Measurements from ENCODE around the gene GDF15.
"Not testable (repeated sequence)": the region's sequence is repeated elsewhere in the genome, so short reads cannot be mapped to it uniquely, and the experiment has no call there.

Gene GDF15

GRCh38 chr19:18380843-18381242 is 5.1 kb upstream of the GDF15 start:
- no peaks in the 10 kb centered on the region for H3K4me1 ChIP-seq (ENCODE audit: control insufficient read depth, insufficient read depth, low read length, poor library complexity, severe bottlenecking)
- DNase-seq = no peak
- H3K27ac ChIP-seq (ENCODE audit: insufficient read depth, low read length, poor library complexity, severe bottlenecking) = no peak overlapping the region
- peaks cover 5% of the 10 kb centered on the region for H3K27me3 ChIP-seq (replicated peaks; ENCODE audit: control insufficient read depth, insufficient read depth, low read length, poor library complexity, severe bottlenecking)
- no peaks in the 10 kb centered on the region for H3K36me3 ChIP-seq (ENCODE audit: control insufficient read depth, insufficient read depth, low read length)
- no peaks in the 10 kb centered on the region for H3K9me3 ChIP-seq (ENCODE audit: control insufficient read depth, low read length)
- no peak overlapping the region for H3K4me3 ChIP-seq (ENCODE audit: insufficient read depth, low read depth, low read length, poor library complexity, severe bottlenecking)

GRCh38 chr19:18383622-18384021 is 2.3 kb upstream of the GDF15 start:
- DNase-seq; H3K4me1 ChIP-seq (ENCODE audit: control insufficient read depth, insufficient read depth, low read length, poor library complexity, severe bottlenecking); H3K4me3 ChIP-seq (ENCODE audit: insufficient read depth, low read depth, low read length, poor library complexity, severe bottlenecking); H3K27ac ChIP-seq (ENCODE audit: insufficient read depth, low read length, poor library complexity, severe bottlenecking); H3K36me3 ChIP-seq (ENCODE audit: control insufficient read depth, insufficient read depth, low read length); H3K9me3 ChIP-seq (ENCODE audit: control insufficient read depth, low read length): not testable (repeated sequence)
- H3K27me3 ChIP-seq (replicated peaks; ENCODE audit: control insufficient read depth, insufficient read depth, low read length, poor library complexity, severe bottlenecking) = peaks cover 14% of the 10 kb centered on the region

- H3K9me3 ChIP-seq (ENCODE audit: control insufficient read depth, low read length) = no peaks in the 10 kb centered on the region
- no peak overlapping the region for H3K4me3 ChIP-seq (ENCODE audit: insufficient read depth, low read depth, low read length, poor library complexity, severe bottlenecking)
- H3K27ac ChIP-seq (ENCODE audit: insufficient read depth, low read length, poor library complexity, severe bottlenecking) = no peak overlapping the region
- peaks cover 9% of the 10 kb centered on the region for H3K4me1 ChIP-seq (ENCODE audit: control insufficient read depth, insufficient read depth, low read length, poor library complexity, severe bottlenecking)
- DNase-seq = no peak
- H3K36me3 ChIP-seq (ENCODE audit: control insufficient read depth, insufficient read depth, low read length) = no peaks in the 10 kb centered on the region
- H3K27me3 ChIP-seq (replicated peaks; ENCODE audit: control insufficient read depth, insufficient read depth, low read length, poor library complexity, severe bottlenecking) = peaks cover 14% of the 10 kb centered on the region
Observed at GRCh38 chr19:18384775-18385174, 1.2 kb upstream of the GDF15 start.

- H3K4me3 ChIP-seq (ENCODE audit: insufficient read depth, low read depth, low read length, poor library complexity, severe bottlenecking) = no peak overlapping the region
- no peaks in the 10 kb centered on the region for H3K9me3 ChIP-seq (ENCODE audit: control insufficient read depth, low read length)
- H3K36me3 ChIP-seq (ENCODE audit: control insufficient read depth, insufficient read depth, low read length) = no peaks in the 10 kb centered on the region
- peaks cover 14% of the 10 kb centered on the region for H3K27me3 ChIP-seq (replicated peaks; ENCODE audit: control insufficient read depth, insufficient read depth, low read length, poor library complexity, severe bottlenecking)
- H3K27ac ChIP-seq (ENCODE audit: insufficient read depth, low read length, poor library complexity, severe bottlenecking) = no peak overlapping the region
- DNase-seq = no peak
- peaks cover 9% of the 10 kb centered on the region for H3K4me1 ChIP-seq (ENCODE audit: control insufficient read depth, insufficient read depth, low read length, poor library complexity, severe bottlenecking)
Observed at GRCh38 chr19:18385359-18385674, 641 bp upstream of the GDF15 start.

GRCh38 chr19:18386543-18387271 is 749 bp downstream of the GDF15 start:
- Histone ChIP-seq H3K36me3 (ENCODE audit: control insufficient read depth, insufficient read depth, low read length) (no peaks in the 10 kb centered on the region), H3K27ac (ENCODE audit: insufficient read depth, low read length, poor library complexity, severe bottlenecking) (no peak overlapping the region), H3K9me3 (ENCODE audit: control insufficient read depth, low read length) (no peaks in the 10 kb centered on the region), H3K4me1 (ENCODE audit: control insufficient read depth, insufficient read depth, low read length, poor library complexity, severe bottlenecking) (peaks cover 9% of the 10 kb centered on the region), H3K27me3 (replicated peaks; ENCODE audit: control insufficient read depth, insufficient read depth, low read length, poor library complexity, severe bottlenecking) (peaks cover 14% of the 10 kb centered on the region), H3K4me3 (ENCODE audit: insufficient read depth, low read depth, low read length, poor library complexity, severe bottlenecking) (no peak overlapping the region)
- no peak for DNase-seq

GRCh38 chr19:18388100-18388959 is 2.4 kb downstream of the GDF15 start:
- DNase-seq = peak; percentile 62 to 65 (median 62)
- Histone ChIP-seq H3K27me3 (replicated peaks; ENCODE audit: control insufficient read depth, insufficient read depth, low read length, poor library complexity, severe bottlenecking) (peaks cover 14% of the 10 kb centered on the region), H3K4me1 (ENCODE audit: control insufficient read depth, insufficient read depth, low read length, poor library complexity, severe bottlenecking) (peaks cover 9% of the 10 kb centered on the region), H3K27ac (ENCODE audit: insufficient read depth, low read length, poor library complexity, severe bottlenecking) (no peak overlapping the region), H3K9me3 (ENCODE audit: control insufficient read depth, low read length) (no peaks in the 10 kb centered on the region), H3K36me3 (ENCODE audit: control insufficient read depth, insufficient read depth, low read length) (no peaks in the 10 kb centered on the region), H3K4me3 (ENCODE audit: insufficient read depth, low read depth, low read length, poor library complexity, severe bottlenecking) (peak overlapping the region; percentile 44)

GRCh38 chr19:18388960-18389725 is 3.2 kb downstream of the GDF15 start:
- Histone ChIP-seq H3K4me3 (ENCODE audit: insufficient read depth, low read depth, low read length, poor library complexity, severe bottlenecking) (peak overlapping the region; percentile 44), H3K27me3 (replicated peaks; ENCODE audit: control insufficient read depth, insufficient read depth, low read length, poor library complexity, severe bottlenecking) (peaks cover 14% of the 10 kb centered on the region), H3K36me3 (ENCODE audit: control insufficient read depth, insufficient read depth, low read length) (no peaks in the 10 kb centered on the region), H3K9me3 (ENCODE audit: control insufficient read depth, low read length) (no peaks in the 10 kb centered on the region), H3K27ac (ENCODE audit: insufficient read depth, low read length, poor library complexity, severe bottlenecking) (no peak overlapping the region), H3K4me1 (ENCODE audit: control insufficient read depth, insufficient read depth, low read length, poor library complexity, severe bottlenecking) (peaks cover 9% of the 10 kb centered on the region)
- no peak for DNase-seq

GRCh38 chr19:18389726-18390064 is 3.7 kb downstream of the GDF15 start:
- Histone ChIP-seq H3K9me3 (ENCODE audit: control insufficient read depth, low read length) (no peaks in the 10 kb centered on the region), H3K36me3 (ENCODE audit: control insufficient read depth, insufficient read depth, low read length) (no peaks in the 10 kb centered on the region), H3K4me1 (ENCODE audit: control insufficient read depth, insufficient read depth, low read length, poor library complexity, severe bottlenecking) (peaks cover 9% of the 10 kb centered on the region), H3K27me3 (replicated peaks; ENCODE audit: control insufficient read depth, insufficient read depth, low read length, poor library complexity, severe bottlenecking) (peaks cover 14% of the 10 kb centered on the region), H3K4me3 (ENCODE audit: insufficient read depth, low read depth, low read length, poor library complexity, severe bottlenecking) (no peak overlapping the region), H3K27ac (ENCODE audit: insufficient read depth, low read length, poor library complexity, severe bottlenecking) (no peak overlapping the region)
- DNase-seq = no peak

DNA sequence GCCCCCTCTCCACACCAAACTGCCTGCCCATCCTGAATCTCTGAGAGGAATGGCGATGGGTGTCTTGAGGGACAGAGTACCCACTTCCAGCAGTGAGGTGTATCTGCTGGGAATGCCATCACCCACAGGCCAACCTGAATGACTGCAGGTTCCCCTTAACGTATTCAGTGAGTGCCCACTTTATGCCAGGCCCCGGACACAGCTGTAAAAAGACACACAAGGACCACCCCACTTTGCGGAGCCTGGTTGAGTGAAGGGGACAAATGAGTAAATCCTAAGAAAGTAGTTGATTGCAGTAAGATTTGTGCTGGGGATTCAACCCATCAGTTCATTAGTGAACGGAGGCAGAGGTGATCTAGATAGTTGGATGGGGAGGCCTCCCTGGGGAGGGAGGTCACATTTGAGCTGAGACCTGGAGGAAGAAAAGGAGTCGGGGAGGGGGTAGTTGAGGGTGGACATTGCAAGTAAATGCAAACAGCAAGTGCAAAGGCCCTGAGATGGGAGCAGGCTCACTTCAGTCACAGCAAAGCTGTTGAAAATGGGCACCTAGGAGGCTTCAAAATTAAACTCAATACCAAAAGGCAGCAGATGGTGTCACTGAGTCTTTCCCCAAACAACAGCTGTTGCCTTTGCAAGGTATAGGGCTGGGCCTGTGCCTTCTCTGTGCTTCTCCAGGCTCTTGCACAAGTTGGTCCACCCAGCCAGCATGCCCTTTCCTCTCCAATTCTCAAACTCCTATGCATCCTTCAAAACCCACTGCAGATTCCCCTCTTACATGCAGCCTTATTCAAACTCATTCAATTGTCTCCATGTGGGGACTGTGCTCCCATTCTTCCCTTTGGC is 4.3 kb downstream of the GDF15 start:
- no peaks in the 10 kb centered on the region for H3K9me3 ChIP-seq (ENCODE audit: control insufficient read depth, low read length)
- peaks cover 9% of the 10 kb centered on the region for H3K4me1 ChIP-seq (ENCODE audit: control insufficient read depth, insufficient read depth, low read length, poor library complexity, severe bottlenecking)
- no peak for DNase-seq
- H3K4me3 ChIP-seq (ENCODE audit: insufficient read depth, low read depth, low read length, poor library complexity, severe bottlenecking) = no peak overlapping the region
- H3K27me3 ChIP-seq (replicated peaks; ENCODE audit: control insufficient read depth, insufficient read depth, low read length, poor library complexity, severe bottlenecking) = peaks cover 14% of the 10 kb centered on the region
- H3K27ac ChIP-seq (ENCODE audit: insufficient read depth, low read length, poor library complexity, severe bottlenecking) = no peak overlapping the region
- H3K36me3 ChIP-seq (ENCODE audit: control insufficient read depth, insufficient read depth, low read length) = no peaks in the 10 kb centered on the region

All from effector memory CD4-positive, alpha-beta T cell (primary cell).